ENCODE results near the gene NUTM2B. TPM values are rescaled to one million over a fixed set of nuclear protein-coding genes. Genes with fewer than 3 reads are reported as not detected.
"Not testable (repeated sequence)": the region's sequence is repeated elsewhere in the genome, so short reads cannot be mapped to it uniquely, and the experiment has no call there.

The NUTM2B gene
- total and polyA plus RNA-seq, 9 donors: 0.75 to 2.8 (median 2.0) TPM

DNA sequence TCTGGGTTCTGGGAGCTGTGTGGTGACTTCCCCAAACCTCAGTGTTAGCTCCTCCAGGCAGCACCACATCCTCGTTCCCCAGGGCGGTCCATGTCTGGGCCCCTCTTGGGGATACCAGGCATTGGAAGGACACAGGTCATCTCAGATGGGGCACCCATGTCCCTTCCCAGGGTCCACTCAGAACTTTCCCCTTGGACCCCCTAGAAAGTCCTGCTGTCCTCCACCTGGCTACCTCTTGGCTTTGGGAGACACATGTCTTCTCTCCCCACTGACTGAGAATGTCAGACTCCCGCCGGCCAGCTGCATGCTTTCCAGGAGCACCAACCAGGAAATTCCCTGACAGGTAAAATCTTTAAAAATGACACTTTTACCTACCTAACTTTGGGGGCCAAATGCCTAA, 16.4 kb upstream of the NUTM2B start:
- DNase-seq; H3K36me3 ChIP-seq (ENCODE audit: control insufficient read depth, insufficient read depth, low read length); H3K27me3 ChIP-seq (ENCODE audit: control insufficient read depth, insufficient read depth, low read length); H3K9me3 ChIP-seq (replicated peaks; ENCODE audit: control insufficient read depth, low read depth, low read length); H3K4me3 ChIP-seq (ENCODE audit: low read length); H3K4me1 ChIP-seq (ENCODE audit: control insufficient read depth, insufficient read depth, low read length); H3K27ac ChIP-seq (ENCODE audit: low read length): not testable (repeated sequence)
- WGBS (ENCODE audit: insufficient coverage): 72% methylated on average over 4 of the region's 4 CpGs

DNA sequence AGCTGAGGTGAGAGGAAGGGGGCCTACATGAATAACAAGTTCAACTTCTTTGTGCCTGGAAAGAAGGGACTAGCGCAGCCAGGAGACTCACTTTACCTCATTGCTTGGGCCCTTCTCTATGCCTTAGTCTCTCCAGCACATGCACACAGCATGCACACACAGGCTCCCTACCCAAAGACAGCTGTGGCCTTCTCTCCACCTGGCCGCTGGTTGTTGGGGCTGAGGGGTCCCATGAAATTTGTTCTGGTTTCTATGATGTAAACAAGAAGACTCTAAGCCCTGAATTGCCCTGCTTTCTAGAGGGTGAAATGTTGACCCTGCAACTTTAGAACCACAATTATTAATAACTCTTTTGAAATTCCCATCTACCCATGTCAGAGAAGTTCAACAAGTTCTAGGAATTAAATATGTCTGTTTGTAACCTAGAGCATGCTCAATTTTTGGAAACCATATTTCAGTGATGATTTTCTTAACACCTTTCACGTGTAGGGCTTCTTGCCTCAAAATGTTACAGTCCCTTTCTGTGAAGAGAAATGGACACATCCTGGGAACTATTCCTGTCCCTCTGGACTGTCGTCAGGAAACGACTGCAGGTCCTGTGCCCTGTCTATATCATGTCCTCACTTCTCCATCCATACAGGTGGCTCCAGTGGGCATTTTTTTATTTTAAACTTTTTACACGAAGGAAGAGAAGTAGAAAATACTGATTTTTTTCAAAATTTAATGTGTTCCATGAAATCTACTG, 15.4 kb upstream of the NUTM2B start:
- not testable (repeated sequence) for H3K27ac ChIP-seq (ENCODE audit: low read length); H3K36me3 ChIP-seq (ENCODE audit: control insufficient read depth, insufficient read depth, low read length); H3K4me1 ChIP-seq (ENCODE audit: control insufficient read depth, insufficient read depth, low read length); H3K27me3 ChIP-seq (ENCODE audit: control insufficient read depth, insufficient read depth, low read length); H3K4me3 ChIP-seq (ENCODE audit: low read length); H3K9me3 ChIP-seq (replicated peaks; ENCODE audit: control insufficient read depth, low read depth, low read length); DNase-seq
- 88% methylated on average over 1 of the region's 6 CpGs for WGBS (ENCODE audit: insufficient coverage)

DNA sequence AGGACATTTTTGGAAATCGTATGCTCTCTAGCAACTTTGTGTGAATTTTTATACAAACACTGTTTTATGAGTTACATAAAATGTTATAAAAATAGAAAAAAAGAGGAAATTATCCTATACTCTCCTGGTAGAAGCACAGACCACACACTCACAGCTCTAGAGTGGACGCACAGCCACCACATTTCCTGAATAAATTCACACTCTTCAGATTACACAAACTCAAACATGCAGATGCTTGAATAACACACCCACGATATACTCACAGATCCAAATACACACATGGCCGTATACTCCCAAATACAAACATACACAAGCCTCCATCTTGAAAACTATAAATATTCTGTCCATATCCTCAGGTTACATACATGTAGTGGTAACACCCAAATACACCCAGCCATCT, 14.2 kb upstream of the NUTM2B start:
- not testable (repeated sequence) for H3K36me3 ChIP-seq (ENCODE audit: control insufficient read depth, insufficient read depth, low read length); H3K9me3 ChIP-seq (replicated peaks; ENCODE audit: control insufficient read depth, low read depth, low read length); H3K4me1 ChIP-seq (ENCODE audit: control insufficient read depth, insufficient read depth, low read length); H3K27ac ChIP-seq (ENCODE audit: low read length); H3K4me3 ChIP-seq (ENCODE audit: low read length); DNase-seq; H3K27me3 ChIP-seq (ENCODE audit: control insufficient read depth, insufficient read depth, low read length)
- WGBS (ENCODE audit: insufficient coverage): 88% methylated on average over 3 of the region's 4 CpGs

DNA sequence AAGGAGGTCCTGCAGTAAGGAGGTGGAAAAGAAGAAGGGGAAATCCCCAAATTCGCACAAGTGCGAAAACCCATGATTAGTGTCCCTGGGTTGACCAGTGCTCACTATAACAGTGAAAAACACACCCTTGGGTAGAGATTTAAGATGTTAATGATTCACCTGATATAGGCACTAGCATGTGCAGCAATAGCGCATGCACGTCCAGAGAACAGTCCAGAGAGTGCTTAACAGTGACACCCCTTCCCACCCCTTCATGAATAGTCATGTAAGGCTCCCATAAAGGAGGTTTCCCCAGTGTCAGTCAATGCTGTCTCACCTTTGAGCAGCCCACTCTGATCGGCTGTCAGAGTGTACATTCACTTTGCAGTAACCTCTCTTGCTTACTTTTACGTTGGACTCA, 6.4 kb upstream of the NUTM2B start:
- H3K27me3 ChIP-seq (ENCODE audit: control insufficient read depth, insufficient read depth, low read length); H3K4me3 ChIP-seq (ENCODE audit: low read length); H3K4me1 ChIP-seq (ENCODE audit: control insufficient read depth, insufficient read depth, low read length); H3K36me3 ChIP-seq (ENCODE audit: control insufficient read depth, insufficient read depth, low read length); DNase-seq; H3K9me3 ChIP-seq (replicated peaks; ENCODE audit: control insufficient read depth, low read depth, low read length); H3K27ac ChIP-seq (ENCODE audit: low read length): not testable (repeated sequence)
- no CpG with 5 or more reads among the region's 6 CpGs for WGBS (ENCODE audit: insufficient coverage)

DNA sequence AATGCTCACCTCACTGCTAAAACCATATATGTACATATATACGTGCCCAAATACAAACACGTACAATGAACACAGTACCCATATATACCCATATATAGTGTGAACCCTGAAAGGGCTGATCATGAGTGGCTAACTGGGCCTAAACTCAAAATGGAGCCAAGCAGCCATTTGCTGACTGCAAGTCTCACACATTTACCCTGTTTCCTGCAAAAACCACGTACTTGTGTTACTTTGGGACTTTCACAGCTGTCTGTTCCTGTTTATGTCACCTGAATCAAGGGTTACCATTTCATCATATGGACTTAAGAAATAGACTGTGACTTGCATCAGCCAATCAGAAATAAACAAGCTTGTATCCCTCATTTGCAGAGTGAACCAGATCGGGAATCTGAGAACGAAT, 5.9 kb upstream of the NUTM2B start:
- H3K27ac ChIP-seq (ENCODE audit: low read length); H3K36me3 ChIP-seq (ENCODE audit: control insufficient read depth, insufficient read depth, low read length); H3K27me3 ChIP-seq (ENCODE audit: control insufficient read depth, insufficient read depth, low read length); H3K4me3 ChIP-seq (ENCODE audit: low read length); DNase-seq; H3K9me3 ChIP-seq (replicated peaks; ENCODE audit: control insufficient read depth, low read depth, low read length); H3K4me1 ChIP-seq (ENCODE audit: control insufficient read depth, insufficient read depth, low read length): not testable (repeated sequence)
- no CpG with 5 or more reads among the region's 5 CpGs for WGBS (ENCODE audit: insufficient coverage)

DNA sequence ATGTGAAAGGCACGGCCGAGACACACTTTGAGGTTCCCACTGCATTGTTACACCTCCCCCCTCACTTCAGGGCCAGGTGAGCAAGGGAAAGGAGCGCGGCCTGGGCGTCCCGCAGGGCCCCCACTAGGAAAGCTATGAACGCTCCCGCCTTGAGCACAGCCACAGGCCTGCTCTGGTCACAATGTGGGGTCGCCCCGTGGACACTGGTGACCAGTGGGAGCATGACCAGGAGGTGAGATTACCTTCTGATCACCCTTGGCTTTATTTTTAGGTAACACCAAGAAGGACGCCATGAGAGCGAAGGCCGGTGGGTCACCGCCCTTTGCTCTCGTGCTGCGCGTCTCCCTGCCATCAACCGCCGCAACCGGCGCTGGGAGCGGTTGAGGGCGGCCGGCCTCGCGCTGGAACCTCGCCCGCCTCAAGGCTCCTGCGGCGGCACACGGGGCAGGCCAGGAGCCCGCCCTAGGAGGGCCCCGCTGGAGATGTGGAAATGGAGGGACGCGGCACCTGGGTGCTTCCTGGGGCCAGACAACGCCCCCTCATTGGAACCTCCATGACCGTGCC, 2.6 kb upstream of the NUTM2B start:
- not testable (repeated sequence) for H3K9me3 ChIP-seq (replicated peaks; ENCODE audit: control insufficient read depth, low read depth, low read length); H3K36me3 ChIP-seq (ENCODE audit: control insufficient read depth, insufficient read depth, low read length); H3K4me1 ChIP-seq (ENCODE audit: control insufficient read depth, insufficient read depth, low read length); H3K27ac ChIP-seq (ENCODE audit: low read length); H3K27me3 ChIP-seq (ENCODE audit: control insufficient read depth, insufficient read depth, low read length); H3K4me3 ChIP-seq (ENCODE audit: low read length); DNase-seq
- WGBS (ENCODE audit: insufficient coverage): no CpG with 5 or more reads among the region's 37 CpGs

DNA sequence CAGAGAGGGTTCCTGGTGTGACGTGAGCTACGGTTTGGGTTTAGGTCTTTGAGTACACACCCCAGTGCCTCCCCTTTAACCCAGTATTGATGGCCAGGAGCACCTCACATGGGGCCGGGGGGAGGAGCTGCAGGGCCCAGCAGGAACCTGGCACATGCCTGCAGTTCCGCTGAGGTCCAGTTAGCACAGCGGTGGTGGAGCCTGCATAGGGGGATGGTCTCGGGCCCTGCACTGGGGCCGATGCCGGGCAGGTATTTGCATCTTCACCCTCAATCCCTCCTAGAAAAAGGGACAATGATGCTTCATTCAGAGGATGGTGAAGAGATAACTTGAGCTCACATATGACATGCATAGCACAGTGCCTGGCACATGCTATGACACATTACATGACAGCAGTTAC, 4.0 kb downstream of the NUTM2B start:
- H3K4me1 ChIP-seq (ENCODE audit: control insufficient read depth, insufficient read depth, low read length); H3K9me3 ChIP-seq (replicated peaks; ENCODE audit: control insufficient read depth, low read depth, low read length); H3K36me3 ChIP-seq (ENCODE audit: control insufficient read depth, insufficient read depth, low read length); H3K27ac ChIP-seq (ENCODE audit: low read length); H3K4me3 ChIP-seq (ENCODE audit: low read length); H3K27me3 ChIP-seq (ENCODE audit: control insufficient read depth, insufficient read depth, low read length); DNase-seq: not testable (repeated sequence)
- no CpG with 5 or more reads among the region's 8 CpGs for WGBS (ENCODE audit: insufficient coverage)

DNA sequence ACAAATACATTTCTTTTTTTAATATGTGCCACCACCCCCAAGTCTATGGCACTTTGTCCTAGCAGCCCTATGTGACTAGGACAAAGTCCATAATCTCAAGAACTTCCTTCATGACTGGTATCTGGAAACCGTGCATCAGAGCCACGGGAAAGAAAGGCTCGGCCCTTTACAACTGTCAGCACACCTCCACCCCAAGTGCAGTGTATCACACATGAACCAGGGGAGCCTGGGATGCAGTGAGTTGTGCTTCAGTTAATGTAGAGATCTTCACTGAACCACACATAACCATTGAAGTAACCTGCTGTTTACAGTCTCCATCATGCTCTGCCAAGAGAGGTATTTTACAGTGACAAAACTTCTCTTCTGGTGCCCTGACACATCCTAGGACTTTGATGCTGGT, 11.9 kb downstream of the NUTM2B start:
- not testable (repeated sequence) for H3K9me3 ChIP-seq (replicated peaks; ENCODE audit: control insufficient read depth, low read depth, low read length); DNase-seq; H3K27ac ChIP-seq (ENCODE audit: low read length); H3K27me3 ChIP-seq (ENCODE audit: control insufficient read depth, insufficient read depth, low read length); H3K4me1 ChIP-seq (ENCODE audit: control insufficient read depth, insufficient read depth, low read length); H3K4me3 ChIP-seq (ENCODE audit: low read length); H3K36me3 ChIP-seq (ENCODE audit: control insufficient read depth, insufficient read depth, low read length)
- WGBS (ENCODE audit: insufficient coverage): no CpG with 5 or more reads among the region's 3 CpGs

- H3K27me3 ChIP-seq (ENCODE audit: control insufficient read depth, insufficient read depth, low read length); H3K4me1 ChIP-seq (ENCODE audit: control insufficient read depth, insufficient read depth, low read length); H3K36me3 ChIP-seq (ENCODE audit: control insufficient read depth, insufficient read depth, low read length); DNase-seq; H3K27ac ChIP-seq (ENCODE audit: low read length); H3K9me3 ChIP-seq (replicated peaks; ENCODE audit: control insufficient read depth, low read depth, low read length); H3K4me3 ChIP-seq (ENCODE audit: low read length): not testable (repeated sequence)
- WGBS (ENCODE audit: insufficient coverage): no CpG with 5 or more reads among the region's 4 CpGs
Measured at GRCh38 chr10:79716917-79717579, 14.0 kb downstream of the NUTM2B start.

DNA sequence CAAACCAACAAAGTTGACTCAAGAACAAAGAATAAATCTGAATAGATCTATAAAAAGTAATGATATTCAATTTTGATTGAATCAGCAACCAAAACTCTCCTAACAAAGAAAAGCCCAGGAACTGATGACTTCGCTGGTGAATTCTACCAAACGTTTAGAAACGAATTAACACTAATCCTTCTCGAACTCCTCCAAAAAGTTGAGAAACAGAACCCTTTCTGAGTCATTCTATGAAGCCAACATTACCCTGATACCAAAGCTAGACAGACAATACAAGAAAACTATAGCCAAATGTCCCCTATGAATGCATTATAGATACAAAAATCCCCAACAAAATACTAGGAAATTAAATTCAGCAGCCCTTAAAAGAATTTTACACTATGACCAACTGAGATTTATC, 17.0 kb downstream of the NUTM2B start:
- not testable (repeated sequence) for H3K36me3 ChIP-seq (ENCODE audit: control insufficient read depth, insufficient read depth, low read length); H3K9me3 ChIP-seq (replicated peaks; ENCODE audit: control insufficient read depth, low read depth, low read length); H3K4me1 ChIP-seq (ENCODE audit: control insufficient read depth, insufficient read depth, low read length); H3K27ac ChIP-seq (ENCODE audit: low read length); DNase-seq; H3K4me3 ChIP-seq (ENCODE audit: low read length); H3K27me3 ChIP-seq (ENCODE audit: control insufficient read depth, insufficient read depth, low read length)
- no CpG with 5 or more reads among the region's 4 CpGs for WGBS (ENCODE audit: insufficient coverage)
